Measurements from ENCODE around the gene MVP. TPM values are rescaled to one million over a fixed set of nuclear protein-coding genes. Genes with fewer than 3 reads are reported as not detected.

MVP gene
- total RNA-seq, 1 experiment from 2014 or later: 75.1 TPM

GRCh38 chr16:29852654-29853053, 32.4 kb downstream of the MVP start:
- no peaks in the 10 kb centered on the region for H4K20me1 ChIP-seq (ENCODE audit: insufficient read depth)
- POLR2A ChIA-PET: no interaction called here
- ATAC-seq (no peak), DNase-seq (ENCODE audit: low read depth, low spot score) (no peak)
- no peaks in the 10 kb centered on the region for H3K9me2 ChIP-seq (ENCODE audit: insufficient read depth)
- H3K4me2 ChIP-seq (ENCODE audit: low read length): no peak overlapping the region
- no peak overlapping the region for H3K9ac ChIP-seq (ENCODE audit: low read length)
- H2AFZ ChIP-seq (ENCODE audit: low read depth, low read length, poor library complexity, severe bottlenecking): no peak overlapping the region
- H3K27me3 ChIP-seq (ENCODE audit: insufficient read depth, low read length): no peaks in the 10 kb centered on the region
- H3K4me3 ChIP-seq (replicated peaks in 1 of 2; ENCODE audit: low read depth in 1 of 2, low read length in 2 of 2): no peak overlapping the region
- no TSS peak for BruUV-seq (replicated peaks)
- H3K36me3 ChIP-seq (ENCODE audit: control insufficient read depth in 1 of 2, insufficient read depth in 2 of 2, low read length in 2 of 2): no peaks in the 10 kb centered on the region
- TF ChIP-seq CEBPB (IDR thresholded peaks at IDR 0.05; ENCODE audit: low read depth): no peak
- no peak for TF ChIP-seq POLR2AphosphoS5 (IDR thresholded peaks at IDR 0.05; ENCODE audit: low read depth, low read length)
- TF ChIP-seq EGR1 (IDR thresholded peaks at IDR 0.05; ENCODE audit: low read depth): no peak
- no peak for TF ChIP-seq ZBTB33 (IDR thresholded peaks at IDR 0.05; ENCODE audit: extremely low read depth, insufficient replicate concordance, low read length)
- no peak for TF ChIP-seq ELF1 (IDR thresholded peaks at IDR 0.05; ENCODE audit: borderline replicate concordance, low read depth)
- TF ChIP-seq CBX3 (IDR thresholded peaks at IDR 0.05; ENCODE audit: low read depth): no peak
- no peak for TF ChIP-seq SIN3A (IDR thresholded peaks at IDR 0.05; ENCODE audit: low read depth)
- no peak for TF ChIP-seq EZH2 (IDR thresholded peaks at IDR 0.05)
- TF ChIP-seq SP1 (IDR thresholded peaks at IDR 0.05; ENCODE audit: low read depth): no peak
- no peak for TF ChIP-seq REST (IDR thresholded peaks at IDR 0.05; ENCODE audit: low read depth)
- TF ChIP-seq SRF (IDR thresholded peaks at IDR 0.05; ENCODE audit: low read depth): no peak
- no peak for TF ChIP-seq EZH2phosphoT487 (IDR thresholded peaks at IDR 0.05; ENCODE audit: borderline replicate concordance)
- no peak for TF ChIP-seq ZNF274 (IDR thresholded peaks at IDR 0.05; ENCODE audit: low read depth, low read length)
- no peak for TF ChIP-seq MAX (IDR thresholded peaks at IDR 0.05)
- no peak for TF ChIP-seq TCF7L2 (IDR thresholded peaks at IDR 0.05; ENCODE audit: borderline replicate concordance, extremely low read depth, insufficient read depth, insufficient read length)
- TF ChIP-seq YY1 (IDR thresholded peaks at IDR 0.05; ENCODE audit: extremely low read depth, insufficient replicate concordance, low read depth, low read length): no peak
- TF ChIP-seq FOSL1 (IDR thresholded peaks at IDR 0.05; ENCODE audit: low read depth): no peak
- no peak for TF ChIP-seq JUND (IDR thresholded peaks at IDR 0.05)
- TF ChIP-seq ZFX (IDR thresholded peaks at IDR 0.05): no peak
- no peak for TF ChIP-seq ATF3 (IDR thresholded peaks at IDR 0.05)
- CTCF ChIA-PET: no interaction called here
- peaks cover 0 to 5% of the 10 kb centered on the region in 2 experiments; a peak in 3 of 4 replicates for H3K4me1 ChIP-seq (ENCODE audit: control insufficient read depth in 1 of 2, insufficient read depth in 2 of 2, low read length in 2 of 2)
- RAD21 ChIA-PET (ENCODE audit: low non-redundant PET in 1 of 2, low total read pairs in 2 of 2, uncharacterized antibody in 2 of 2, unreplicated experiment in 2 of 2): no interaction called here
- no peaks in the 10 kb centered on the region for H3K9me3 ChIP-seq (ENCODE audit: control insufficient read depth in 1 of 2, insufficient read depth in 1 of 2, low read depth in 1 of 2, low read length in 2 of 2)
- H3K79me2 ChIP-seq (ENCODE audit: insufficient read depth, low read length): no peaks in the 10 kb centered on the region
- H3K27ac ChIP-seq (ENCODE audit: low read depth, low read length): no peak overlapping the region
- intact Hi-C loops (cut with micrococcal nuclease): no loop called here

All from HCT116 (cell line).